GM19397 (cell line): ENCODE data around the gene CAB39L.

Experiments
- ATAC-seq: cut with Tn5 transposase; IDR thresholded peaks from one replicate; pipeline ENCODE4 v1.9.1; 2021; ENCODE audit warnings: mild to moderate bottlenecking, moderate library complexity; ENCODE audit not compliant: unreplicated experiment

CAB39L gene

DNA sequence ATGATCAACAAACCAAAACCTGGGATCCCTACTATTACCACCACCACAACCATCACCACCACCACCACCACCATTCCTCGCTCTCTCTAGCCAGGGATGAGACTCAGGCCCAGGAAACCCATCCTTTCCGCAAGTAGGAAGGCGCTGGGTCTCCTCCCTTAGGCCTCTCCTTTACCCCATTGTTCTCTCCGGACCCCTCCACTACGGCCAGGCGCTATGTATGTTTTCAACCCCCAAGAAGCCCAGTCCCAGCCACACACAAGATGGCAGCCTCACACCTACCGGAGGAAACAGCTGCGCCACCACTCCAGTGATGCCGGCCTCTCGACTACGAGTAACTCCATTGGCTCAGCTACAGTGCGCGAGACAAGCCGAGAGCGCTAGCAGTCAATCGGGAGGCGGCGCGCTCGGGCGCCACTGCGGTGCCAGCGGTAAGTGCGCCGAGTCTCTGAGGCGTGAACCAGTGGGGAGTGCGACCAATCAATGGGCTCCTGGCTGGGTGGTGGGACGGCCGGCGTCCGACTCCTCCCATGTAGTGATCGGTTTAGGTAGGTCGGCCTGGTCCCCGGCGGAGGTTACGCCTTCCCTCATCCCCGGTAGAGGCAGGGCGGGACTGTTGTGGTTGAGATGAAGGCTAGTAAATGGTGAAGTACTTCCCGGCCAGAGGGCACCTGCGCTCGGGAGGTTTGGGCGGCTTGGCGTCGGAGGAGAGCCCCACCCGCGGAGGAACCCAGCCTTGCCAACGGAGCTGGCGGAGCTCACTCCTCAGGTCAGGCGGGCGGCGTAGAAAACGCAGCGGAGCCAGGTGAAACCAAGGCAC, at the start of gene CAB39L, which contains the start of gene SETDB2:
TSS of gene CAB39L (minus strand) at position 361 of the 820 bp plus-strand sequence. CDS start 61,154 bp downstream, outside the sequence.
TSS of gene SETDB2 (plus strand) at position 571 of the 820 bp plus-strand sequence. CDS start 7,620 bp downstream, outside the sequence.
- peak; percentile 95 for ATAC-seq

DNA sequence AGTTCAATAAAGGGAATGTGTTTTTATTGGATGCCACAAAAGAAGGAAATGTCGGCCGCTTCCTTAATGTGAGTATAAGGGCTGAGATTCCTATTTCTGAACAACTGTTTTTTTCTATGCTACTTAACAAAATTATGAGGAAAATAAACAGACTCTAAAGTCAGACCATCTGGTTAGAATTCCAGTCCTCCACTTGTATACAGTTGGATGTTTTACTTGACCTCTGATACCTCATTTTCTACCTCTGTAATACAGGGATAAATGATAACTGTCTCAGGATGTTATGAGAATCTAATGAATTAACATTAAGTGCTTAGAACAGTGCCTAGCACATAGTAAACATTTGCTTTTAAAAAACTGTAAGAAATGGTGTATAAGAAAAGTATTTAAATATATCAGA, 44.7 kb upstream of the CAB39L start:
- ATAC-seq, result no peak

DNA sequence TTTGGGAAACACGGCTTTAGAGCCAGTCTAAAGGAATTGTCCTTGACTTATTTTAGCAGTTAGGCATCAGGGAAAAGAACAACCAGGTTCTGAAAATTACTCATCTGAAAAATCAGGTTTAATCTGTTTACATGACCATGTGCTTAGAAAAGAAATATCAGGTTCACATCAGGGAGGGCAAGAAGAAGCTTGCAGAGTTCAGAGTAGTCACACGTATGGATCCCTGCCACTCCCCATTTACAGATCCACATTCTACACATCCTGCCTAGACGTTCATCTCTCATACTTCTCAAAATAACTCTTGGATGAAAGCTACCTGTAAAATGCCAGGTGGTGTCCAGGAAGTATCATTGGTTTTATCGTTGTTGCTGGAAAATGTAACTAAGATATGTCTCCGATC, 37.9 kb upstream of the CAB39L start:
- ATAC-seq, result no peak

DNA sequence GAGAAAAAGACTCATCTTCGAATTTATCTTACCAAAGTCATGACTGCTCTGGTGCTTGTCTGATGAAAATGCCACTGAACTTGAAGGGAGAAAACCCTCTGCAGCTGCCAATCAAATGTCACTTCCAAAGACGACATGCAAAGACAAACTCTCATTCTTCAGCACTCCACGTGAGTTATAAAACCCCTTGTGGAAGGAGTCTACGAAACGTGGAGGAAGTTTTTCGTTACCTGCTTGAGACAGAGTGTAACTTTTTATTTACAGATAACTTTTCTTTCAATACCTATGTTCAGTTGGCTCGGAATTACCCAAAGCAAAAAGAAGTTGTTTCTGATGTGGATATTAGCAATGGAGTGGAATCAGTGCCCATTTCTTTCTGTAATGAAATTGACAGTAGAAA, 32.7 kb upstream of the CAB39L start:
- ATAC-seq, result no peak

DNA sequence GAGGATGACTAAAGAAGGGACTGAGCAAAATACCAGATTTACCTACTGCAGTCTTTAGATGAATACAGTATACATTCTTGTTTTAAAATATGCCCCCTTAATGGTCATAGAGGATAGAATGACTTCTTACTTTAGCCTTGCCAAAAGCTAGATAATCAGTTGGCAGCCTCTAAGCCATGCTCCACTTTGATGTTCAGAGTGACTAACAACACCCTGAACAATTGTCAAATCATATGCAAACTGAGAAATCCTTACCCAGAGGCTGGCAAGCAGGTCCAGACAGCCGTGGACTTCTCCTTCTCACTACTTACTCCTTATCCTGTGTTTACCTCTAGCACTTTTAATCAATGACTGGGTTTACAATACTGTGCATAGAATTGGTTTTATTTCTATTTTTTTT, 28.3 kb upstream of the CAB39L start:
- no peak for ATAC-seq

DNA sequence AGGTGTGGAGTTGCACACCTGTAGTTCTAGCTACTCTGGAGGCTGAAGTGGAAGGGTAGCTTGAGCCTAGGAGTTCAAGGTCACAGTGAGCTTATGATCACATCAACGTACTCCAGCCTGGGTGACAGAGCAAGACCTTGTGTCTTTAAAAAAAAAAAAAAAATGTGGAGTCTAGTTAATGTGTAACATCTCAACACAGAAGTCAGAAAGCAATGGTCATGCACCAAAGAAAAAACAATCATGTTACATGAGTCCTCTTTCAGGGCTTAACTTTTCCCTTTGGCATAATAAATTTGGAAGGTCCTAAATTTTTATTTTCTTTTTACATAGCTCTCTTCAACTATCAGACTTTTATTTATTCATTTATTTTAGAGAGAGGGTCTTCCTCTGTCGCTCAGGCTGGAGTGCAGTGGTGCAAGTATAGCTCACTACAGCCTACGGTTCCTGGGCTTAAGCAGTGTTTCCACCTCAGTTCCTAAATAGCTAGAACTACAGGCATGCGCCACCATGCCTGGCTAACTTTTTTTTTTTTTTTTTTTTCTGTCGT, 22.5 kb upstream of the CAB39L start:
- no peak for ATAC-seq

DNA sequence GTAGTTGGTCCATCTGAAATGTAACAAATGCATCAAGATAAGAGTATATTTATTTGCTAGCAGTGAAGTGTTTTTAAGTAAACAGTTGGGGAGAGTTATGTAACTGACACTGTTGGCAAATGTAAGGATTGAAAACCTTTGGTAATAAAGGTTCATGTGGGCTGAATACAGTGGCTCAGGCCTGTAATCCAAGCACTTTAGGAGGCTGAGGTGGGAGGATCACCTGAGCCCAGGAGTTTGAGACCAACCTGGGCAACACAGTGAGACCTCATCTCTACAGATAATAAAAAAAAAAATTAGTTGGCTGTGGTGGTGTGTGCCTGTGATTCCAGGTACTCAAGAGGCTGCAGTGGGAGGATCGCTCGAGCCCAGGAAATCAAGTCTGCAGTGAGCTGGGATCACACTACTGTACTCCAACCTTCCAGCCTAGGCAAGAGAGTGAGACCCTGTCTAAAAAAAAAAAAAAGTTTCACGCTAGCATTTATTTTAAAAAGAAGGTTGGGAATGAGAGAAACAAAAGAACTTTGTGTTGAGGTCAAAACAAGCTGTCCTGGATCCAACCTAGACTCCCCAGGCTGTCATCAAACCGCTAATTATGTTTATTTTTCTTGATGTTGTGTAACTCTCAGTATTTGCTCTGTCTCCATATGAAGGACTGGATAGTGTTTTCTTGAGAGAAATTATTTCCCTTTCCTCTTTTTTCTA, 20.9 kb upstream of the CAB39L start:
- ATAC-seq, result no peak

DNA sequence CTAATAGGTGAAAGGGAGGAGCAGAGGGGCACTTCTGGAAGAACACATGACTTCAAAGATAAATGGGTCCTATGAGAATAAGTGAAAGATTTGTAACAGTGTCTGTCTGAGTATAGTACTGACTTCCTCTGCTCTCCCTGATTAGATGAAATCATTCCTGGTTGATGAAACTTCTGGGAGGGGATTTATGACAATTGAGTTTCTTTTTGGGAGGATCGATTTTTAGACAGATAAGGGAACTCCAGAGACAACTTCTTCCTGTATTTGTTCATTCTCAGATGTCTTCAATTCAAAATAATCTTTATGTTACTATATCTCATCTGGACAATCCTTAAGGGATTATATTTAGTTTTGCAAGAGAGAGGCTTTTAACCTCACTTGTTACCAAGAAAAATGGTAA, 20.2 kb upstream of the CAB39L start:
- ATAC-seq, result no peak

DNA sequence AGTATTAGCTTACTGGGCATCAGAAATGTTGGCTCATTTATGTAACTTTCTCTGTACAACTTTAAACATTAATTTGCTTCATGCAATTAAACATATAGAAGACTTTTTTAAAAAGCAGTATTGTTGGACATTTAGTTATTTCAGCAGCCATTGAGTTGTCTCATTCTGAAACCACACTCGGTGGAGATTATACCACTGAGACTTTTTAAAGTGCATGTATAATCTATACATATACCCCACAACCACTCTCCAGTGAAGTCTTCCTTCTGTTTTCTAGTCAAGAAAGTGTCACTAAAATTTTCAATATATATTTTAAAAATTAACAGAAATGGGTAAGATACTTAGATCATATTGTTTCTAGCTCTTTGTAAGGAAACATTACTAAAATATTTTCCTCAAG, 15.7 kb upstream of the CAB39L start:
- no peak for ATAC-seq

DNA sequence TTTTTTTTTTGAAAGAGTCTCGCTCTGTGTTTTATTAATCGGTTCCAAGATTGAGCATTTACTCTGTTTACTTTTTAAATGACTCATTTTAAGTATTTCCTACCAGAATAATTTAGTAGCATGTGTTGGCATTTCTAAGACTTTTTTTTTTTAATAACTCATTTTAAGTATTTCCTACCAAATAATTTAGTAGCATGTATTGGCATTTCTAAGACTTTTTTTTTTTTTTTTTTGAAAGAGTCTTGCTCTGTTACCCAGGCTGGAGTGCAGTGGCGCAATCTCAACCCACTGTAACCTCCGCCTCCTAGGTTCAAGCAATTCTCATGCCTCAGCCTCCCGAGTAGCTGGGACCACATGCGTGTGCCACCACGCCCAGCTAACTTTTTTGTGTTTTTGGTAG, 13.4 kb upstream of the CAB39L start:
- ATAC-seq, result no peak

DNA sequence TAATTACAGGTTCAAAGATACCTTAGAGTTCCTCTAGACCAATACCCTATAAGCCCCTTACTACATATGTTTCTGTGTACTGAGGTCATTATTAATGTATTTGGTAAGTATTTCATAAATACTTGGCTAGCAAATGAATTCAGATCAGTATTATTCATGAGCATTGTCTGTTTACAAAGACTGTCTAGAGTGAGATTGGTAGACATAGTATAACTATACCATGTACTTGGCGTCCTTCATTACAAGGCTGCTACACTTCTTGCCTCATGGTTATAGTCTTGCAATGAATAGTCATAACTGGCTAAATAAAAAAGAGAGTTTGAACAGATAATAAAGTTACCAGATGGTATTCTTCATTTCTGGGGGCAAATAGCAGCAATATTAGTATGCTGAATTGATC, 12.3 kb upstream of the CAB39L start:
- ATAC-seq, result no peak

DNA sequence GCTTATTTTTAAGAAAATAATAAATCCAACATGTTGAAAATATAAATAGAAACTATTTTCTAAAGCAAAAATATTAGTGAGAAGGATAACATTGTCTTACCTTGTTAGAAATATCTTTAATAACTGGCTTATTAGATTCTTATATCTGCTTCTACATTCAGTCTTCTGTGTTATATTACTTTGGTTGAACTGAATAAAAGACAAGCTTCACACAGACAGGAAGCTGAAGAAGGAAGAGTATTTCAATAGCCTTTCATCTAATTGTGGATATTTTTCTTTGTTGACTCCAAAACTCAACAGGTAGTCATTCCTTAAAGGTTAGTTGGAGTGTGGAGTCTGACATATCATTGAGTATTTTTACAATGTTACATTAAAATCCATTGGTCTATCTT, 11.1 kb upstream of the CAB39L start:
- ATAC-seq, result no peak

DNA sequence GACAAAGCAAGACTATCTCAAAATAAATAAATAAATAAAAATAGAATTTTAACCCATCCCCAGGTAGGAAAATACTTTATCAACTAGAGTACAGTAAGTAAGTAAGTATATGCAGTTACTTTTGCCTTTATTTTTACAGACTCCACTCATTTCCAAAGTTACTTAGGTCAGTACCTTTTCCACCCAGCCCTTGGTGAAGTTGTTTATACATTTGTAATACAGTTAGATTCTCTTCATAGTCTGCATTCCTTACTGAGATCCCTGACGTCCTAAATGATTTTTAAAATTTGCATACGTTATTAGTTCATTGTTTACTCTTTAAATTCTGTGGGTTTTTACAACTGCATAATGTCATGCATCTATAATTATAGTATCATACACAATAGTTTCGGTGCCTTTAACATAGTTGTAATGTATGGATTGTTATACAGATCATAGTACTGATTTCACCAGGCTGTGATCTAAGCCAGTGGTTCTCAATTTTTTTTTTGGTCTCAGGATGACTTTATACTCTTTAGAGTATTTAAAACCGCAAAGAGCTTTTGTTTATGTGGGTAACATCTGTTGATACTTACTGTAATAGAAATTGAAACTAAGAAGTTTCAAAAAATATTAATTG, 10.6 kb upstream of the CAB39L start:
- ATAC-seq, result peak; percentile 82

DNA sequence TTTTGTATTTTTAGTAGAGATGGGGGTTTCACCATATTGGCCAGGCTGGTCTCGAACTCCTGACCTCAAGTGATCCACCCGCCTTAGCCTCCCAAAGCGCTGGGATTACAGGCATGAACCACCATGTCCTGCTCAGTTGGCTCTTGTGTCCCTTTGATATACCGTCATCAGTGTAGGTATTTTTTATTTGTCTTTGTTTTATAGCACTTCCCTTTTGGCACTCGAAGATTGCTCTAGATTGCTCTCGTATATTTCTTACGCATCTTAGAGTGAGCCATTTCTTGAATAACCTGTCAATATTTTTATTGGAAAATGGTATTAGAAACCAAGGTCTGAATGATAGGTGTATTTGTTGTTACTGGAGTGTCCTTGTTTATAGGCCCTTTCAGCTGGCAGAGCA, 9.6 kb upstream of the CAB39L start:
- ATAC-seq, result no peak

DNA sequence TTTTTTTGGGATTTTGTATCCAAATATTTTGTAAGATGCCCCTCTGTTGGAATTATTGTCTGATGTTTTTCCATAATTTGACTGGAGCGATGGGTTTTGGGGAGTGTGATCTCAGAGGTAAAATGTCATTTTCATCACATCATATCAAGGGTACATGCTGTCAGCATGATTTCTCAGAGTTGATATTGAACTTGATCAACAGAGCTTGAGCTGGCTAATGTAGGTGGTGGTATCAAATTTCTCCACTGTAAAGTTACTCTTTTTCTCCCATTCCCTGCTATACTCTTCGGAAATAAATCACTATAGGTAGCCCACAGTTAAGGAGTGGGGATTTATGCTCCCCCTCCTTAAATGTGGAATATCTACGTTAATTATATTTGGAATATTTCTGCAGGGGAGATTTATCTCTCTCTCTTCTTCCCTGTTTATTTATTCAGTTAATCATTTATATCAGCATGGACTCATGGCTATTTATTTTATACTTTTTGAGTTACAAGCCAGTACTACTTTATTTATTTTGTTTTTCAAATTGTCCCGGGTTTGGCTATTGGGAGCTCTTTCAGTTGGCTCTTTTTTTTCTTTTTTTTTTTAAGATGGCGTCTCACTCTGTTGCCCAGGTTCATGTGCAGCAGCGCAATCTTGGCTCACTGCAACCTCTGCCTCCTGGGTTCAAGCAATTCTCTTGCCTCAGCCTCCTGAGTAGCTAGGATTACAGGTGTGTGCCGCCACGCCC, 9.0 kb upstream of the CAB39L start:
- no peak for ATAC-seq

DNA sequence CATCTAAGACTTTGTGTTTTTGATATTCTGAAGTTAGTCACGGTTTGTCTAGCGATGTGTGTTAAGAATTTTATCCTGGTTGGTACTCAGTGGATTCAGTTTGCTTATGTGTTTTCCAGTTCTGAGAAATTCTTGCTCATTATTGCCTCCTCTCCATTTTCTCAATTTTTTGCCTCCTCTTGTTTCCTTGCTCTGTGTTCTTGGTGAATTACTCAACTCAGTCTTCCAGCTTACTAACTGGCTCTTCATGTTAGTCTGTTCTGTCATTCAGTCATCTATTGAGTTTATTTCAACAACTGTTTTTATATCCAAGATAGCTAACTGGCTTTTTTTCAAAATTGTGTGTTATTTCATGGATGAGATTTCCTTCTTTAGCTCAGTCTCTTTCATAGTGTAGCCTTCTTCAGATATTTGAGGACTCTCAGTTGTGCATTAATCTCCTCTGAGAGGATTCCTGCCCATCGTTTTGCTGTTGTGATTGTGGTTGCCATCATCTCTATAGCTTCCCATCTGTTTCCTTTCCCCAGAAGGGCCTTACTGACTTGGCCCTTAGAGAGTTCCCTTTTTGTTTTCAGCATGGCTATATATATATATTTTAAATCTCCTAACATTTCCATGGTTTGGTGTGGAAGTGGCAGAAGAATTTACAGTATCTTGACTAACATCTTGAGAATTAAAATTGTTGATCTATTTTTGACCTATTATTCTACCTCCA, 6.4 kb upstream of the CAB39L start:
- no peak for ATAC-seq

DNA sequence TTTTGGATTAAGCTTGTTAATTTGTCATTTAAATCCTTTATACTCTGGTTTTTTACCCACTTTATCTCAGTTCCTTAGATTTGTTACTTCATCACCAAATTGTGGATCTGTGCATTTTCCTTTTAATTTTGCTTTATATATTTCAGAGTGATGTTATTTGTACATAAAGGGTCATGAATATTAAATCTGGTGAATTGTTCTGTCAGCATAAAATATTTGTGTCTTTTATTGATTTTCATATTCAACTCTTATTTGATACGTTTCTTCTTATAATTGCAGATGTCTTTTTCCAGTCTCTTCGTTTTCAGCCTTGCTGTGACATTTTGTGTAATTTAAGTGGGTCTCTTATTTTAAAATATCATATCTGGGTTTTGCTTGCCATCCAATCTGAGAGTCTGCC, 4.9 kb upstream of the CAB39L start:
- no peak for ATAC-seq

DNA sequence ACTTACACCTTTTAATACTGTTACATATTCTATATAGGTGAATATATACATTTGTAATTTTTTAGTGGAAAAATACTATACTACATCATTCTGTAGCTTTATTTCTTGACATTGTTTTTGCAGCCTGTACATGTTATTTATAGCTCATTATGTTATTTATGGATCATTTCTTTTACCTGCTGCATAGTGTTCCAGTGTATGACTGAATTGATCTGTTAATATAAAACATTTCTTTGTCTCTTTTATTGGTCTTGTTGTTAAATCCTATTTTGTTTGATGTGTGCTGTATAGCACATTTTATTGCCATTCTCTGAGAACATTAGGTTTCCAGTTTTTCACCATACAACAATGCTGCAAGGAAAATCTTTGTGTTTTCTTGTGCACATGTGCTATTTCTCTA, 2.6 kb upstream of the CAB39L start:
- ATAC-seq, result no peak

DNA sequence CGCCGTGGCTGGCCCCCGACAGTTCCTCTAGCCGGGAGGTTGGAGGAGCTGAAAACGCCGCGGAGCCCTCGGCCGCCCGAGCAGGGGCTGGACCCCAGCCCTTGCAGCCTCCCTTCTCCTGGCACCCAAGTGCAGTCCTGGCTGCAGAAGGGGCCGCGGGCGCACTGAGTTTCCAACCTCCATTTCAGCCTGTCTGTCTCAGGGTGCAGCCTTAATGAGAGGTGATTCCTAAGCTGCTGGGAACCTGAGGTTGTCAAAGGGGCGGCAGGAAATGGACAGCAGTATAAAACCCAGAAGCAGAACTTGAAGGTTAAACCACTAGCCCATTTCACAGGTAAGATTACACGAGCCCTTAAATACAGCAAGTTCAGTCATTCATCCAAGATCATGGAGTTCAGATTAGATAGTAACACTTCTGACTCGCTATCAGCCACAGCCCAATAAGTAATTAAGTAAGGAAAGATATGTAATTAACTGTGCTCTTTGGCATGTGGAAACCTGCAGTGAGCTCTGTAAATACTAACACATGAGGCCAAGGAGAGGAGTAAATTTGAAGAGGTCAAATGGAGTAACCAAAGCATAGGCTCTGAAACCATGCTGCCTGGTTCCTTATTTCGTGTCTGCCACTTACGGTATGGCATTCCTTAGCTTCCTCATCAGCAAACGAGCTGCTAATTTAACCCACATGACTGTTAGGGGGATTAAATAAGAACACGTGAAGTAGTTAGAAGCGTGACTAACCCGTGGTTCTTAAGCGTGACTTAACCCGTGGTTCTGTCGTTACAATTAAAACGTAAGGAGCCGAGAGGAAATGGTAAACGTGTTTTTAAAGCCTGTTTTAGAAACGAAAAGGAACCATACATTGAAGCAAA, 896 bp upstream of the CAB39L start:
- peak; percentile 3 for ATAC-seq
